ENCODE measurements around the gene EFHD2. TPM values are rescaled to one million over a fixed set of nuclear protein-coding genes. Genes with fewer than 3 reads are reported as not detected.
"Not testable (repeated sequence)": the region's sequence is repeated elsewhere in the genome, so short reads cannot be mapped to it uniquely, and the experiment has no call there.

The EFHD2 gene
- total RNA-seq, 1 donor from 2014 or later = 6.5 TPM

- Mint-ChIP-seq H3K4me3 (no peak overlapping the region), H3K4me1 (peaks cover 24% of the 10 kb centered on the region)
Observed at GRCh38 chr1:15455522-15455921, 45.8 kb downstream of the EFHD2 start.

GRCh38 chr1:15456313-15456954, 46.7 kb downstream of the EFHD2 start, which contains the start of gene CELA2A:
CELA2A (plus strand) TSS chr1:15456732; CDS start chr1:15456754, 22 bp downstream.
- Mint-ChIP-seq H3K27ac (peak within 1 kb of the TSS; percentile 10), H3K27me3 (ENCODE audit: insufficient read depth, low read depth) (peaks cover 8% of the 10 kb centered on the region), H3K4me1 (peaks cover 28% of the 10 kb centered on the region), H3K36me3 (no peaks in the 10 kb centered on the region), H3K4me3 (no peak within 1 kb of the TSS), H3K9me3 (no peaks in the 10 kb centered on the region)
- no peak within 1 kb of the TSS for H2AFZ ChIP-seq (replicated peaks)
- H3K9me3 ChIP-seq (ENCODE audit: low read depth) = no peaks in the 10 kb centered on the region
- H3K4me2 ChIP-seq = no peak within 1 kb of the TSS
- H3K9ac ChIP-seq = no peak within 1 kb of the TSS
- no peaks in the 10 kb centered on the region for H3K27me3 ChIP-seq
- no peak for TF ChIP-seq CTCF (IDR thresholded peaks at IDR 0.05)
- no peak within 1 kb of the TSS for H3K4me3 ChIP-seq
- H3K4me1 ChIP-seq = no peaks in the 10 kb centered on the region
- no peak for DNase-seq (ENCODE audit: low spot score)
- no peak within 1 kb of the TSS for H3K27ac ChIP-seq
- H4K20me1 ChIP-seq (ENCODE audit: low read depth) = no peaks in the 10 kb centered on the region
- H3K79me2 ChIP-seq (ENCODE audit: low read depth) = no peaks in the 10 kb centered on the region
- no peaks in the 10 kb centered on the region for H3F3A ChIP-seq (ENCODE audit: low read depth)
- no peaks in the 10 kb centered on the region for H3K36me3 ChIP-seq

More at GRCh38 chr1:15455522-15455921, 45.8 kb downstream of the EFHD2 start:
- H2AFZ ChIP-seq (replicated peaks) = no peak overlapping the region
- no peaks in the 10 kb centered on the region for H3K27me3 ChIP-seq
- no peaks in the 10 kb centered on the region for H3K4me1 ChIP-seq
- no peak overlapping the region for H3K4me2 ChIP-seq
- Mint-ChIP-seq H3K36me3 (no peaks in the 10 kb centered on the region), H3K27ac (peak overlapping the region; percentile 10), H3K9me3 (no peaks in the 10 kb centered on the region), H3K27me3 (ENCODE audit: insufficient read depth, low read depth) (peaks cover 10% of the 10 kb centered on the region)
- no peak overlapping the region for H3K9ac ChIP-seq
- no peaks in the 10 kb centered on the region for H4K20me1 ChIP-seq (ENCODE audit: low read depth)
- H3K27ac ChIP-seq = no peak overlapping the region
- H3K79me2 ChIP-seq (ENCODE audit: low read depth) = no peaks in the 10 kb centered on the region
- H3K36me3 ChIP-seq = no peaks in the 10 kb centered on the region
- no peak overlapping the region for H3K4me3 ChIP-seq
- no peaks in the 10 kb centered on the region for H3F3A ChIP-seq (ENCODE audit: low read depth)
- no peak for DNase-seq (ENCODE audit: low spot score)
- TF ChIP-seq CTCF (IDR thresholded peaks at IDR 0.05) (no peak), EZH2 (IDR thresholded peaks at IDR 0.05) (no peak), EZH2phosphoT487 (IDR thresholded peaks at IDR 0.05) (no peak)
- no peaks in the 10 kb centered on the region for H3K9me3 ChIP-seq (ENCODE audit: low read depth)

DNA sequence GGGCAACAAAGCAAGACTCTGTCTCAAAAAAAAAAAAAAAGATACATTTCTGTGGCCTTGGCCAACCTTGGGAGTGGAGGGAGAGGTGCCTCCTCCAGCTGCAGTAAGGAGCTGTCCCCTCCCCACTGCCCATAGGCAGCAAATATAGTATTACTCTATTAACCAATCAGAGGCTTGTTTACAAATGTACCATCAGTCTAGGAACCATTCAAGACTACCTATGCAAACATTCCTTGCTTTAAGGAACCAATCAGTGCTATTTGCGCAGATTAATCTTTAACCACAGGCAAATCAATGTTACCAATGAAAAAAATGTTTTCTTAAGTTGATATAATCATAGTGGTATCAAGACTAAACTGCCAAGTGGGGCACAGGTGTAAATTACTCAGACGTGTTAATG, 47.9 kb downstream of the EFHD2 start:
- Mint-ChIP-seq H3K36me3 (no peaks in the 10 kb centered on the region), H3K27ac (no peak overlapping the region), H3K9me3 (no peaks in the 10 kb centered on the region), H3K4me1 (peaks cover 28% of the 10 kb centered on the region), H3K4me3 (no peak overlapping the region), H3K27me3 (ENCODE audit: insufficient read depth, low read depth) (peaks cover 8% of the 10 kb centered on the region)
- Histone ChIP-seq H3F3A (ENCODE audit: low read depth) (no peaks in the 10 kb centered on the region), H3K79me2 (ENCODE audit: low read depth) (no peaks in the 10 kb centered on the region), H4K20me1 (ENCODE audit: low read depth) (no peaks in the 10 kb centered on the region), H2AFZ (replicated peaks) (no peak overlapping the region), H3K4me1 (no peaks in the 10 kb centered on the region), H3K36me3 (no peaks in the 10 kb centered on the region), H3K4me3 (no peak overlapping the region), H3K27ac (no peak overlapping the region), H3K9me3 (ENCODE audit: low read depth) (no peaks in the 10 kb centered on the region), H3K27me3 (no peaks in the 10 kb centered on the region), H3K9ac (no peak overlapping the region), H3K4me2 (no peak overlapping the region)
- DNase-seq (ENCODE audit: low spot score) = no peak
- TF ChIP-seq EZH2 (IDR thresholded peaks at IDR 0.05) (no peak), EZH2phosphoT487 (IDR thresholded peaks at IDR 0.05) (no peak), CTCF (IDR thresholded peaks at IDR 0.05) (no peak)

- not testable (repeated sequence) for H3K9me3 Mint-ChIP-seq; H4K20me1 ChIP-seq (ENCODE audit: low read depth); H3K4me3 Mint-ChIP-seq; H3K9me3 ChIP-seq (ENCODE audit: low read depth); H3K27ac Mint-ChIP-seq; H3K79me2 ChIP-seq (ENCODE audit: low read depth); H3K4me1 ChIP-seq; H3K27me3 ChIP-seq; H3K27ac ChIP-seq; H3K9ac ChIP-seq; H3K4me3 ChIP-seq; H3F3A ChIP-seq (ENCODE audit: low read depth); H3K36me3 Mint-ChIP-seq; H3K27me3 Mint-ChIP-seq (ENCODE audit: insufficient read depth, low read depth); H3K36me3 ChIP-seq; H2AFZ ChIP-seq (replicated peaks); DNase-seq (ENCODE audit: low spot score); H3K4me2 ChIP-seq
- H3K4me1 Mint-ChIP-seq = peaks cover 28% of the 10 kb centered on the region
Observed at GRCh38 chr1:15458388-15458787, 48.7 kb downstream of the EFHD2 start.
